Peyer's patch (tissue), 4 donors: ENCODE results near the gene ACSL1. TPM values are rescaled to one million over a fixed set of nuclear protein-coding genes. Genes with fewer than 3 reads are reported as not detected.
A peak's percentile ranks its signal among the peaks of the same experiment; 100 is the strongest.

Source experiments
- DNase-seq, 3 donors: peaks; one replicate each; pipeline ENCODE4 v3.0.0-alpha.2; 2017 to 2019
- H3K27ac ChIP-seq, 4 donors: fragments of 200-600 bp; sonication (generic); one replicate each; pipeline ENCODE4 v1.5.1; 2016 to 2019
- H3K27me3 ChIP-seq, 2 donors: fragments of 200-600 bp; sonication (generic); one replicate each; pipeline ENCODE4 v1.5.1; 2019
- H3K36me3 ChIP-seq, 3 donors: fragments of 200-600 bp; sonication (generic); one replicate each; pipeline ENCODE4 v1.5.1; 2016 to 2019
- H3K4me1 ChIP-seq, 4 donors: fragments of 200-600 bp; sonication (generic); one replicate each; pipeline ENCODE4 v1.5.1; 2016 to 2019
- H3K4me3 ChIP-seq, 4 donors: fragments of 200-600 bp; sonication (generic); 1 replicate in 3 of 4; 2 replicates in 1 of 4; pipeline ENCODE4 v1.5.1; 2016 to 2019; ENCODE audit warnings: mild to moderate bottlenecking in 1 of 4
- H3K9me3 ChIP-seq, 4 donors: fragments of 200-600 bp; sonication (generic); one replicate each; pipeline ENCODE4 v1.5.1; 2016 to 2019; ENCODE audit warnings: mild to moderate bottlenecking in 1 of 4
- POLR2A ChIP-seq, 2 donors: fragments of 450-650 bp; IDR thresholded peaks; one replicate each; pipeline ENCODE4 v1.5.1; 2017; ENCODE audit warnings: antibody characterized with exemption in 2 of 2, mild to moderate bottlenecking in 2 of 2, moderate library complexity in 2 of 2
- total RNA-seq, 4 donors: library from RNA; depleted of rRNA; stranded (reverse); fragments of >200 nt; gene quantifications; one replicate each; pipeline ENCODE4 v1.1.0, GENCODE V29; 2016
- TF ChIP-seq, protein P1 (sequence below), 6 experiments: fragments of 450-650 bp in 4 of 6; fragments of 200-600 bp in 2 of 6; sonication (generic) in 1 of 6; IDR thresholded peaks; one replicate each; pipeline ENCODE4 v1.5.1; 2017 to 2019; ENCODE audit warnings: antibody characterized with exemption in 6 of 6, mild to moderate bottlenecking in 3 of 6, moderate library complexity in 1 of 6

The ACSL1 gene
- total RNA-seq, 4 donors from 2014 or later, result 14.9 to 23.1 (median 18.1) TPM

DNA sequence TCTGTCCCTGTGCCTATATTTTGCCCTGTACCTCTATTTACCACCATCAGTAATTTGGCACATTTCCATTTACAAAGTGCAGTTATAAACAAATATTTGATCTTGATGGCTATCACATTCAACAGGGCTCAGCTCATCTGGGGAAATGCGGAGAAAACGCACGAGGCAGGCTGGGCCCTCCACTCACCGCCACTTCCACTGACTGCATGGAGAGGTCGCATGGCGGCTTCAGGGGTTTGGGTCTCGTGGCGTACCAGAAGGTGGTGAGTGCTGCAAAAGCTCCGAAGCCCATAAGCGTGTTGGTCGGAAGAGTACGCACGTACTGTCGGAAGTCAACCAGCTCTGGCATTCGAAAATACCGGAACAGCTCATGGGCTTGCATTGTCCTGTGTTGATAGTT lies 22.6 kb downstream of the ACSL1 start:
- Histone ChIP-seq H3K27ac (no peak overlapping the region), H3K36me3 (peaks cover 0 to 4% (median 0%) of the 10 kb centered on the region in 3 donors), H3K27me3 (no peaks in the 10 kb centered on the region), H3K4me3 (no peak overlapping the region), H3K4me1 (peaks cover 0 to 11% (median 0%) of the 10 kb centered on the region in 4 donors), H3K9me3 (no peaks in the 10 kb centered on the region)
- TF ChIP-seq, protein P1, sequence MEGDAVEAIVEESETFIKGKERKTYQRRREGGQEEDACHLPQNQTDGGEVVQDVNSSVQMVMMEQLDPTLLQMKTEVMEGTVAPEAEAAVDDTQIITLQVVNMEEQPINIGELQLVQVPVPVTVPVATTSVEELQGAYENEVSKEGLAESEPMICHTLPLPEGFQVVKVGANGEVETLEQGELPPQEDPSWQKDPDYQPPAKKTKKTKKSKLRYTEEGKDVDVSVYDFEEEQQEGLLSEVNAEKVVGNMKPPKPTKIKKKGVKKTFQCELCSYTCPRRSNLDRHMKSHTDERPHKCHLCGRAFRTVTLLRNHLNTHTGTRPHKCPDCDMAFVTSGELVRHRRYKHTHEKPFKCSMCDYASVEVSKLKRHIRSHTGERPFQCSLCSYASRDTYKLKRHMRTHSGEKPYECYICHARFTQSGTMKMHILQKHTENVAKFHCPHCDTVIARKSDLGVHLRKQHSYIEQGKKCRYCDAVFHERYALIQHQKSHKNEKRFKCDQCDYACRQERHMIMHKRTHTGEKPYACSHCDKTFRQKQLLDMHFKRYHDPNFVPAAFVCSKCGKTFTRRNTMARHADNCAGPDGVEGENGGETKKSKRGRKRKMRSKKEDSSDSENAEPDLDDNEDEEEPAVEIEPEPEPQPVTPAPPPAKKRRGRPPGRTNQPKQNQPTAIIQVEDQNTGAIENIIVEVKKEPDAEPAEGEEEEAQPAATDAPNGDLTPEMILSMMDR (IDR thresholded peaks at IDR 0.05), result no peak
- no peak for TF ChIP-seq POLR2A (IDR thresholded peaks at IDR 0.05)
- peak in 1 of 3 donors; percentile 13 for DNase-seq

DNA sequence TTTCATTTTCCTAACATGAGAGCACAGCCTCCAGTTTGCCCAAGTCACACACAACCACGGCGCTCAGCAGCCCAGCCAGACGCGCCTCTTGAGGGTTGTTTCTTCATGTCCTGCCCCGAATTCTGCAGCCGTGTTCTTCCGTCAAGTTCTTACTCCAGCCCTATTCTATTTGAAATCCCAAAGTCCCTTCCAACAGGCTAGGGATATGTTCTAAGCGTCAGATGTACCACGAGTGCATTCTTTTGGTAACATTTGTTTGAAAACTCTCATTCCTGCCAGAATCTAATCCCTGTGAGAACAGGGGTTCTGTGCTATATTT lies 23.1 kb downstream of the ACSL1 start:
- DNase-seq, result peak in 1 of 3 donors; percentile 13

DNA sequence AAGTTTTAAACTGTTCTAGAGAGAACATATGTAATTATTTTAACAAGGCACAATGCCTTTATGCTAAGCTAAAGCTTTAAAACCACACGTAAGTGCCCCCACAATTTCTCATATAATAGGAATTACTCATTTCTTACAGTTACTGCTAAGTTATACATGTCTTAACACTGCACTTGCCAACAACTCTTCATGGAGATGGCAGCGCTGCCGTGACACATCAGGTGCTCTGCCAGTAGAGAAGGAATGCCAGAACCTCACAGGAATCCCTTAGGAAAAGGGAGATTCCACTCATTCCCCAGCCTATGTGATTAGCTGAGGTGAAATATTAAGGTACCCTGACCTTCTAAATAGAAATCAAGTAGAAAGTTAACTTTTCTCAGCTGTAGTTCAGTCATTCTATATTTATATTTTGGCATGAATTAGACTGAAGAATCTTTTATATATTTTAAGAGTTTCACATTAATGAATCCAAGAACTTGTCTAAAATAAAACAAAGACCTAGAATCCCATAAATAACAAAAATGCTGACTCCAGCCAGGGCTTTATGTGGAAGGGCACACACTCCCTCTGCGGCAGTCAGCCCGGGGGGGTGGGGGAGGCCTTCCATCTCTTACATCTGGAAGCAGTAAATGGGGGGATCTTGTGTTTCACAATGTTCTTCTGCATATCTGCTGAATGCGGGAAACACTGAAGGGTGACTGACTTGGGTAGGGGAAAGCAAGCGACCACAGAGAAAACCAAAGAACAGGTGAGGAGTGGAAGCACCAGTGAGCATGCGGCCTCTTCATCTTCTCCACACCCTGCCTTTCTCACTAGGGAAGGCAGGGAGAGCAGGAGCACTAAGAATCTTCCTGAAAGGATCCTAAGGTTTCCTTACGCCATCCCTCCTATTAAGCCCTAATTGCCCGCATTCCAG lies 23.7 kb downstream of the ACSL1 start:
- TF ChIP-seq, protein P1 (IDR thresholded peaks at IDR 0.05), result no peak
- TF ChIP-seq POLR2A (IDR thresholded peaks at IDR 0.05), result no peak
- peak in 1 of 3 donors; percentile 22 for DNase-seq
- Histone ChIP-seq H3K36me3 (peaks cover 0 to 9% (median 0%) of the 10 kb centered on the region in 3 donors), H3K27me3 (no peaks in the 10 kb centered on the region), H3K4me3 (no peak overlapping the region), H3K27ac (no peak overlapping the region), H3K9me3 (no peaks in the 10 kb centered on the region), H3K4me1 (peaks cover 0 to 11% (median 0%) of the 10 kb centered on the region in 4 donors)

More for the DNA sequence above, 23.1 kb downstream of the ACSL1 start:
- H3K36me3 ChIP-seq, result peaks cover 0 to 9% (median 0%) of the 10 kb centered on the region in 3 donors
- TF ChIP-seq, protein P1 (IDR thresholded peaks at IDR 0.05), result no peak
- no peak for TF ChIP-seq POLR2A (IDR thresholded peaks at IDR 0.05)
- no peaks in the 10 kb centered on the region for H3K27me3 ChIP-seq
- no peak overlapping the region for H3K4me3 ChIP-seq
- H3K4me1 ChIP-seq, result peaks cover 0 to 11% (median 0%) of the 10 kb centered on the region in 4 donors
- H3K27ac ChIP-seq, result no peak overlapping the region
- H3K9me3 ChIP-seq, result no peaks in the 10 kb centered on the region

DNA sequence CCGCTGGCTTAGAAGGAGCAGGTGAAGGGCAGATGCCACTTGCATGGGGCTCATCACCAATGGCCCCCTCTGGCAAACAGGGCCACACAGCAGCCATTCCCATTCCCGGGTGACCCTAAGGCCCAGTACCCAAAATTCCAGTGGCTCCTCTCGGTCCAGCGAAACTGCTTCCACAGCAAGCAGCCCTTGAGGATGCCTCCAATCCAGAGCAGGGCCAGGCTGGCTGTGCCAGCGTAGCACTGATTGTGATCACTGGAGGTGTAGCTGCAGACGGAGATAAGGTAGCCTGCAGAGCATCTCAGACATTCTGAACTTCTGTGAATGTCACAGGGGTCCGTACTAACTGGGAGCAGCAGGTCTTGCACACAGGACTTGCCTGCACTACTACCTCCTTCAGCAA lies 27.3 kb downstream of the ACSL1 start:
- no peak for DNase-seq
- H3K4me1 ChIP-seq, result no peaks in the 10 kb centered on the region
- no peak overlapping the region for H3K27ac ChIP-seq
- no peaks in the 10 kb centered on the region for H3K27me3 ChIP-seq
- no peak overlapping the region for H3K4me3 ChIP-seq
- peaks cover 0 to 9% (median 0%) of the 10 kb centered on the region in 3 donors for H3K36me3 ChIP-seq
- H3K9me3 ChIP-seq, result no peaks in the 10 kb centered on the region
- TF ChIP-seq, protein P1 (IDR thresholded peaks at IDR 0.05), result no peak
- no peak for TF ChIP-seq POLR2A (IDR thresholded peaks at IDR 0.05)

DNA sequence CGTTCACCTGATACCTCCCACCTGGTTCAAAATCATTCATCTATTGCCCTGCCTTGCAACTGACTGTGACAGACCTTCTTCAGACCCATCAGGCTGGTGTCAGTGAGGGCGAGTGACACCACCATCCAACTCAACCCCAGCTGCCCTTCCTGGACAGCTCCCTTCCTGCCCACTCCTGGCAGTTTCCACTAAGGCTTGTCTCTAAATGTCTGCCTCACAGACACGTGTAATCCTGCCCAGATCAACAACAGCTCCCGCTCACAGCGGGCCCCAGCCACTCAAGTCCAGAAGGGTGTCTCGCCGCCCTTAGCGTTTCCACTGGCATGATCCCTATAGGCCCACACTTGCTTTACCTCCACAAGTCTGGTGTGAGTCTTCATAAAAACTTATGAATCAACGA lies 28.9 kb downstream of the ACSL1 start:
- H3K27ac ChIP-seq, result no peak overlapping the region
- no peak for TF ChIP-seq POLR2A (IDR thresholded peaks at IDR 0.05)
- TF ChIP-seq, protein P1 (IDR thresholded peaks at IDR 0.05), result no peak

More for the DNA sequence above, 28.9 kb downstream of the ACSL1 start:
- Histone ChIP-seq H3K27me3 (no peaks in the 10 kb centered on the region), H3K9me3 (no peaks in the 10 kb centered on the region), H3K36me3 (peaks cover 0 to 9% (median 0%) of the 10 kb centered on the region in 3 donors), H3K4me3 (no peak overlapping the region), H3K4me1 (no peaks in the 10 kb centered on the region)
- no peak for DNase-seq
